OCI-LY1 (cell line): ENCODE results near the gene NCAPD2.

ENCODE experiments used
- CTCF ChIP-seq: fragments of 200-600 bp; sonication (generic), shearing (Covaris generic); IDR thresholded peaks from 2 replicates; pipeline ENCODE4 v1.5.1; 2017; ENCODE audit warnings: mild to moderate bottlenecking, antibody characterized with exemption, low read length, moderate library complexity, mixed read lengths
- EZH2 ChIP-seq: fragments of 200-600 bp; sonication (generic), shearing (Covaris generic); IDR thresholded peaks from 2 replicates; pipeline ENCODE4 v1.8.0; 2017; ENCODE audit warnings: borderline replicate concordance, mixed run types, mild to moderate bottlenecking, antibody characterized with exemption, low read length, moderate library complexity, mixed read lengths

- no peak for TF ChIP-seq CTCF
- no peak for TF ChIP-seq EZH2
Measured at GRCh38 chr12:6553051-6553868, 59.4 kb downstream of the NCAPD2 start.
